ENCODE measurements around the gene CHFR.
"Not testable (repeated sequence)": the region's sequence is repeated elsewhere in the genome, so short reads cannot be mapped to it uniquely, and the experiment has no call there.

Gene CHFR

GRCh38 chr12:132887513-132888351, at the start of gene CHFR:
Gene CHFR (minus strand): TSS chr12:132887605. CDS start chr12:132887328, 277 bp downstream.
- Mint-ChIP-seq H3K36me3 (ENCODE audit: low read depth) (peaks cover 42% of the 10 kb centered on the region), H3K27ac (peak within 1 kb of the TSS; percentile 97), H3K27me3 (ENCODE audit: low read depth) (peaks cover 6% of the 10 kb centered on the region), H3K9me3 (peaks cover 40% of the 10 kb centered on the region), H3K4me3 (peak within 1 kb of the TSS; percentile 90), H3K4me1 (ENCODE audit: low read depth) (peaks cover 20% of the 10 kb centered on the region)

- H3K27ac Mint-ChIP-seq; H3K27me3 Mint-ChIP-seq (ENCODE audit: low read depth); H3K4me3 Mint-ChIP-seq; H3K4me1 Mint-ChIP-seq (ENCODE audit: low read depth): not testable (repeated sequence)
- Mint-ChIP-seq H3K9me3 (peaks cover 60% of the 10 kb centered on the region), H3K36me3 (ENCODE audit: low read depth) (peaks cover 34% of the 10 kb centered on the region)
These were observed 49.5 kb upstream of the CHFR start for GRCh38 chr12:132936921-132937320.

GRCh38 chr12:132936163-132936562, 48.8 kb upstream of the CHFR start:
- no peaks in the 10 kb centered on the region for H3K4me1 Mint-ChIP-seq (ENCODE audit: low read depth)
- H3K9me3 Mint-ChIP-seq = peaks cover 60% of the 10 kb centered on the region
- no peak overlapping the region for H3K4me3 Mint-ChIP-seq
- H3K27me3 Mint-ChIP-seq (ENCODE audit: low read depth) = no peaks in the 10 kb centered on the region
- peaks cover 32% of the 10 kb centered on the region for H3K36me3 Mint-ChIP-seq (ENCODE audit: low read depth)
- no peak overlapping the region for H3K27ac Mint-ChIP-seq

- peaks cover 83% of the 10 kb centered on the region for H3K9me3 Mint-ChIP-seq
- peaks cover 41% of the 10 kb centered on the region for H3K36me3 Mint-ChIP-seq (ENCODE audit: low read depth)
- H3K4me3 Mint-ChIP-seq = no peak overlapping the region
- no peak overlapping the region for H3K27ac Mint-ChIP-seq
- H3K27me3 Mint-ChIP-seq (ENCODE audit: low read depth) = no peaks in the 10 kb centered on the region
- no peaks in the 10 kb centered on the region for H3K4me1 Mint-ChIP-seq (ENCODE audit: low read depth)
These were observed 39.0 kb upstream of the CHFR start for GRCh38 chr12:132926415-132926833.

- H3K4me1 Mint-ChIP-seq (ENCODE audit: low read depth) = no peaks in the 10 kb centered on the region
- peaks cover 82% of the 10 kb centered on the region for H3K9me3 Mint-ChIP-seq
- no peaks in the 10 kb centered on the region for H3K27me3 Mint-ChIP-seq (ENCODE audit: low read depth)
- H3K4me3 Mint-ChIP-seq = no peak overlapping the region
- peaks cover 39% of the 10 kb centered on the region for H3K36me3 Mint-ChIP-seq (ENCODE audit: low read depth)
- H3K27ac Mint-ChIP-seq = no peak overlapping the region
These were observed 38.4 kb upstream of the CHFR start for GRCh38 chr12:132925597-132926414.

- H3K36me3 Mint-ChIP-seq (ENCODE audit: low read depth) = peaks cover 33% of the 10 kb centered on the region
- H3K27me3 Mint-ChIP-seq (ENCODE audit: low read depth) = no peaks in the 10 kb centered on the region
- no peak overlapping the region for H3K27ac Mint-ChIP-seq
- peaks cover 72% of the 10 kb centered on the region for H3K9me3 Mint-ChIP-seq
- no peaks in the 10 kb centered on the region for H3K4me1 Mint-ChIP-seq (ENCODE audit: low read depth)
- no peak overlapping the region for H3K4me3 Mint-ChIP-seq
These were observed 37.0 kb upstream of the CHFR start for GRCh38 chr12:132924356-132924755.

GRCh38 chr12:132923356-132923909, 36.0 kb upstream of the CHFR start:
- Mint-ChIP-seq H3K4me3 (no peak overlapping the region), H3K27me3 (ENCODE audit: low read depth) (no peaks in the 10 kb centered on the region), H3K27ac (no peak overlapping the region), H3K9me3 (peaks cover 67% of the 10 kb centered on the region), H3K4me1 (ENCODE audit: low read depth) (no peaks in the 10 kb centered on the region), H3K36me3 (ENCODE audit: low read depth) (peaks cover 26% of the 10 kb centered on the region)

GRCh38 chr12:132922676-132923075, 35.3 kb upstream of the CHFR start:
- H3K27ac Mint-ChIP-seq = no peak overlapping the region

GRCh38 chr12:132921685-132922084, 34.3 kb upstream of the CHFR start:
- no peak overlapping the region for H3K27ac Mint-ChIP-seq
- no peak overlapping the region for H3K4me3 Mint-ChIP-seq
- H3K4me1 Mint-ChIP-seq (ENCODE audit: low read depth) = no peaks in the 10 kb centered on the region
- H3K9me3 Mint-ChIP-seq = peaks cover 70% of the 10 kb centered on the region
- no peaks in the 10 kb centered on the region for H3K27me3 Mint-ChIP-seq (ENCODE audit: low read depth)
- H3K36me3 Mint-ChIP-seq (ENCODE audit: low read depth) = peaks cover 22% of the 10 kb centered on the region

More at GRCh38 chr12:132922676-132923075, 35.3 kb upstream of the CHFR start:
- Mint-ChIP-seq H3K4me1 (ENCODE audit: low read depth) (no peaks in the 10 kb centered on the region), H3K9me3 (peaks cover 73% of the 10 kb centered on the region), H3K4me3 (no peak overlapping the region), H3K27me3 (ENCODE audit: low read depth) (no peaks in the 10 kb centered on the region), H3K36me3 (ENCODE audit: low read depth) (peaks cover 26% of the 10 kb centered on the region)

- peaks cover 18% of the 10 kb centered on the region for H3K36me3 Mint-ChIP-seq (ENCODE audit: low read depth)
- H3K4me1 Mint-ChIP-seq (ENCODE audit: low read depth) = no peaks in the 10 kb centered on the region
- no peaks in the 10 kb centered on the region for H3K27me3 Mint-ChIP-seq (ENCODE audit: low read depth)
- H3K4me3 Mint-ChIP-seq = no peak overlapping the region
- H3K9me3 Mint-ChIP-seq = peaks cover 63% of the 10 kb centered on the region
- H3K27ac Mint-ChIP-seq = no peak overlapping the region
These were observed 31.3 kb upstream of the CHFR start for GRCh38 chr12:132918680-132919079.

- H3K27ac Mint-ChIP-seq = peak overlapping the region; percentile 90
- H3K27me3 Mint-ChIP-seq (ENCODE audit: low read depth) = peaks cover 18% of the 10 kb centered on the region
- peaks cover 4% of the 10 kb centered on the region for H3K4me1 Mint-ChIP-seq (ENCODE audit: low read depth)
- H3K36me3 Mint-ChIP-seq (ENCODE audit: low read depth) = peaks cover 15% of the 10 kb centered on the region
- H3K9me3 Mint-ChIP-seq = peaks cover 31% of the 10 kb centered on the region
- peak overlapping the region; percentile 86 for H3K4me3 Mint-ChIP-seq
These were observed 21.6 kb upstream of the CHFR start for GRCh38 chr12:132909030-132909368.

GRCh38 chr12:132908145-132909029, 21.0 kb upstream of the CHFR start:
- H3K4me3 Mint-ChIP-seq = peak overlapping the region; percentile 86
- peaks cover 27% of the 10 kb centered on the region for H3K9me3 Mint-ChIP-seq
- peak overlapping the region; percentile 90 for H3K27ac Mint-ChIP-seq
- peaks cover 18% of the 10 kb centered on the region for H3K27me3 Mint-ChIP-seq (ENCODE audit: low read depth)
- H3K4me1 Mint-ChIP-seq (ENCODE audit: low read depth) = peaks cover 4% of the 10 kb centered on the region
- peaks cover 9% of the 10 kb centered on the region for H3K36me3 Mint-ChIP-seq (ENCODE audit: low read depth)

- not testable (repeated sequence) for H3K4me1 Mint-ChIP-seq (ENCODE audit: low read depth); H3K27ac Mint-ChIP-seq; H3K36me3 Mint-ChIP-seq (ENCODE audit: low read depth)
- peaks cover 29% of the 10 kb centered on the region for H3K9me3 Mint-ChIP-seq
- H3K27me3 Mint-ChIP-seq (ENCODE audit: low read depth) = peaks cover 18% of the 10 kb centered on the region
- peak overlapping the region; percentile 86 for H3K4me3 Mint-ChIP-seq
These were observed 20.4 kb upstream of the CHFR start for GRCh38 chr12:132907789-132908144.

- peaks cover 26% of the 10 kb centered on the region for H3K9me3 Mint-ChIP-seq
- peaks cover 4% of the 10 kb centered on the region for H3K4me1 Mint-ChIP-seq (ENCODE audit: low read depth)
- no peak overlapping the region for H3K27ac Mint-ChIP-seq
- peaks cover 18% of the 10 kb centered on the region for H3K27me3 Mint-ChIP-seq (ENCODE audit: low read depth)
- H3K4me3 Mint-ChIP-seq = no peak overlapping the region
- H3K36me3 Mint-ChIP-seq (ENCODE audit: low read depth) = peaks cover 7% of the 10 kb centered on the region
These were observed 19.8 kb upstream of the CHFR start for GRCh38 chr12:132907216-132907615.

All from T-helper 1 cell treated with Interleukin-12 subunit alpha and Interleukin-12 subunit beta and Interleukin-4 antibody, amounts not matched to agents 30 μg/mL and 1 μg/mL, for 36 hours (primary cell).